PFSK-1 (cell line): ENCODE measurements around the gene PAGE2B. TPM values are rescaled to one million over a fixed set of nuclear protein-coding genes. Genes with fewer than 3 reads are reported as not detected.

Source experiments
- FOXP2 ChIP-seq: optimal IDR thresholded peaks from 2 replicates; pipeline ENCODE3; 2011; ENCODE audit warnings: borderline replicate concordance, control low read depth, inconsistent platforms; ENCODE audit not compliant: insufficient read depth; ENCODE audit errors: extremely low read length, extremely low read depth
- POLR2AphosphoS5 ChIP-seq: IDR thresholded peaks from 2 replicates; pipeline ENCODE4 v1.6.1; 2012; ENCODE audit warnings: low read depth, mild to moderate bottlenecking, control low read depth, low read length, moderate library complexity
- SIN3A ChIP-seq: IDR thresholded peaks from 2 replicates; pipeline ENCODE4 v1.6.1; 2012; ENCODE audit warnings: mild to moderate bottlenecking, low read length, moderate library complexity, borderline replicate concordance; ENCODE audit not compliant: insufficient read depth
- TAF1 ChIP-seq: IDR thresholded peaks from 2 replicates; pipeline ENCODE4 v1.6.1; 2012; ENCODE audit warnings: low read length, control low read depth, borderline replicate concordance; ENCODE audit not compliant: insufficient read depth
- polyA plus RNA-seq: library from polyadenylated mRNA; unstranded; fragments of >200 nt; gene quantifications from one replicate; pipeline ENCODE4 v1.2.1, GENCODE V29; 2012; ENCODE audit warnings: low read depth, missing spikeins; ENCODE audit not compliant: insufficient read length
- TF ChIP-seq, protein P1 (sequence below), 2 experiments: IDR thresholded peaks; 2 replicates each; pipeline versions ENCODE4 v1.6.1 to v1.8.0; 2011 to 2012; ENCODE audit warnings: low read depth in 2 of 2, low read length in 2 of 2, control low read depth in 1 of 2, inconsistent platforms in 1 of 2, mild to moderate bottlenecking in 1 of 2, moderate library complexity in 1 of 2; ENCODE audit not compliant: insufficient read depth in 1 of 2

The PAGE2B gene, protein sequence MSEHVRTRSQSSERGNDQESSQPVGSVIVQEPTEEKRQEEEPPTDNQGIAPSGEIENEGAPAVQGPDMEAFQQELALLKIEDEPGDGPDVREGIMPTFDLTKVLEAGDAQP
- polyA plus RNA-seq, result not detected

DNA sequence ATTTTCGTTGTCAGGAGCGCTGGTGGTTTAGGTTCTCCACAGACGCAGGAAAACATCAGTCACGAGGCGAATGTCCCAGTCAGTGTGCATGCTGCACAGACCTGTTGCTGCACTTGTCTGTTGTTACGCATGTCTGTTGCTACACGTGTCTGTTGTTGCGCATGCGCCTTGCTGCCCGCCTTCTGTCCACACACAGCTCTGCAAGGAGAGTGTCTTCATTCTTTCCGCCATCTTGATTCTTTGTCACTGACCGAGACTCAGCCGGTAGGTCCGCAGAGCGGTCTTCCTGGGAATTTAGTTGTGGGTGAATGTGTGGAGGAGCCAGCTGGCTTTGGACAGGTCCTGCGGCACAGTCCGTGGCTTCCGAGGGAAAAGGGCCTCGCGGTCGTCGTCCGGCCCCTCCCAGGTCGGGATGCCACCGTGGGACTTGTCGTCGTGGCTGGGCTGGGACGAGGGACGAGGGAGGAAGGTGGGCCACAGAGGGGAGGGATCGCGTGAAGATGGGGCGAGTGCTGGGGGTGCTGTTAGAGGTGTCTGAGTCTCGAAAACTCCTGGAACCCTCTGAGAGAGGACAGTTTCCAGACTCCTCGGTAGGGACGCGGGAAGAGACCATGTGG lies at the start of gene PAGE2B:
PAGE2B (plus strand) TSS at position 180 of the 617 bp plus-strand sequence. CDS start 1,012 bp downstream, outside the sequence.
- TF ChIP-seq TAF1 (no peak), POLR2AphosphoS5 (no peak), SIN3A (no peak)
- TF ChIP-seq, protein P1, sequence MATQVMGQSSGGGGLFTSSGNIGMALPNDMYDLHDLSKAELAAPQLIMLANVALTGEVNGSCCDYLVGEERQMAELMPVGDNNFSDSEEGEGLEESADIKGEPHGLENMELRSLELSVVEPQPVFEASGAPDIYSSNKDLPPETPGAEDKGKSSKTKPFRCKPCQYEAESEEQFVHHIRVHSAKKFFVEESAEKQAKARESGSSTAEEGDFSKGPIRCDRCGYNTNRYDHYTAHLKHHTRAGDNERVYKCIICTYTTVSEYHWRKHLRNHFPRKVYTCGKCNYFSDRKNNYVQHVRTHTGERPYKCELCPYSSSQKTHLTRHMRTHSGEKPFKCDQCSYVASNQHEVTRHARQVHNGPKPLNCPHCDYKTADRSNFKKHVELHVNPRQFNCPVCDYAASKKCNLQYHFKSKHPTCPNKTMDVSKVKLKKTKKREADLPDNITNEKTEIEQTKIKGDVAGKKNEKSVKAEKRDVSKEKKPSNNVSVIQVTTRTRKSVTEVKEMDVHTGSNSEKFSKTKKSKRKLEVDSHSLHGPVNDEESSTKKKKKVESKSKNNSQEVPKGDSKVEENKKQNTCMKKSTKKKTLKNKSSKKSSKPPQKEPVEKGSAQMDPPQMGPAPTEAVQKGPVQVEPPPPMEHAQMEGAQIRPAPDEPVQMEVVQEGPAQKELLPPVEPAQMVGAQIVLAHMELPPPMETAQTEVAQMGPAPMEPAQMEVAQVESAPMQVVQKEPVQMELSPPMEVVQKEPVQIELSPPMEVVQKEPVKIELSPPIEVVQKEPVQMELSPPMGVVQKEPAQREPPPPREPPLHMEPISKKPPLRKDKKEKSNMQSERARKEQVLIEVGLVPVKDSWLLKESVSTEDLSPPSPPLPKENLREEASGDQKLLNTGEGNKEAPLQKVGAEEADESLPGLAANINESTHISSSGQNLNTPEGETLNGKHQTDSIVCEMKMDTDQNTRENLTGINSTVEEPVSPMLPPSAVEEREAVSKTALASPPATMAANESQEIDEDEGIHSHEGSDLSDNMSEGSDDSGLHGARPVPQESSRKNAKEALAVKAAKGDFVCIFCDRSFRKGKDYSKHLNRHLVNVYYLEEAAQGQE (IDR thresholded peaks at IDR 0.05; ENCODE audit: insufficient read depth in 1 of 2, low read depth in 2 of 2, low read length in 2 of 2), result no peak

DNA sequence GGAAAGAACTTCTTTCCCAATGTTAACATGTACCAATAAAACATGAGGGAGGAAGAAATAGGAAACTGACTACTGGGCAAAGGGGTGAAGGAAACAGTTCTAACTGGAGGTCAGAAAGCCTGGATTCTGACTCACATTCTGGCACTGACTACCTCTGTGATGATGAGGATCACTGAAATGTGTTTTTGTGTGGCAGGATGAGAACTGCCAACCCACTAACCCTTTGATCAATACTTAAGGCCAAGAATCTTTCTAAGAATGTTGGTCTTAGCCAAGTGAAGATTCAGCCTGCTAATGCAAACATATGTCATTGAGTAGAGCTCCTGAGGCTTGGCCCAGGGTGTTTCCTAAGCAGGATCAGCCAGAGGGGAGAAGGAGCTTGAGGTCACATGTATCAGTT lies 48.7 kb upstream of the PAGE2B start:
- no peak for TF ChIP-seq FOXP2
- TF ChIP-seq TAF1, result no peak
- TF ChIP-seq SIN3A, result no peak
- TF ChIP-seq POLR2AphosphoS5, result no peak
- TF ChIP-seq, protein P1 (IDR thresholded peaks at IDR 0.05; ENCODE audit: insufficient read depth in 1 of 2, low read depth in 2 of 2, low read length in 2 of 2), result no peak

DNA sequence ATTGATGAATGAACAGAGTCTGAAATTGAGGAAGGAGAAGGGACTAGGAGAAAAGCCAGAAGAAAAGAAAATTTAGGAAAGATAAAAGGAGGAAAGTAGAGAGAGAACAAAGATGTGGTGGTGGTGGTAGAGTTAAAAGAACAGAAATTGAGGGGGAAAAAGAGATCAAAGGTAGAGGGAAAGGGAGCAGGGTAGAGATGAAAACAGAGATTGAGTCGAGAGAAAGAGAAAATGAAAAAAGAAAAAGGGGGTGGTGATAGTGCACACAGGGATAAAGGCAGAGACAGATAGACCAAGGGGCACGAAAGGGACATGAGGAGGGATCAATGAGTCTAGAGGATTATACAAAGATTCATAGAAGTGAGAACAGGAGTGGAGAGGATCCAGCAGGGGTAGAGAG lies 48.0 kb upstream of the PAGE2B start:
- TF ChIP-seq SIN3A, result no peak
- TF ChIP-seq FOXP2, result no peak
- no peak for TF ChIP-seq POLR2AphosphoS5
- no peak for TF ChIP-seq TAF1

DNA sequence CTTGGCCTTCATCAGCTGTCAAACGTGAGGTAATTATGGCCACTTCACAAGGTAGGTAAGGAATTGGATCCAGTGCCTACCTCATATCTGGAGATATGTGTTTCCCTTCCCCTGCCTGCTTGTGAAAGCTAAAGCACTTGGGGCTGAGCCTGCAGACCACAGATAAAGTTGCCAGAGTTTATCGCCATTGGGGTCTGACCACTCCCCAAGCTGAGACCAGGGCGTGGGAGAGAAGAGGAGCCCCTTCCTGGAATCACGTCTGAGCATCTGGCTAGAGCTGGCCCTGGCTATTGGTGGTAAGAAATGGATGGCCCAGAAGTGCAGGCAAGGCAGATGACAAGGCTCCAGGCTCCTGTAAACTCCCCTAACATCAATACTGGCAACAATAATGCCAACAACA lies 46.8 kb upstream of the PAGE2B start:
- TF ChIP-seq, protein P1 (IDR thresholded peaks at IDR 0.05; ENCODE audit: insufficient read depth in 1 of 2, low read depth in 2 of 2, low read length in 2 of 2), result no peak
- TF ChIP-seq FOXP2, result no peak
- no peak for TF ChIP-seq TAF1
- no peak for TF ChIP-seq POLR2AphosphoS5
- no peak for TF ChIP-seq SIN3A

DNA sequence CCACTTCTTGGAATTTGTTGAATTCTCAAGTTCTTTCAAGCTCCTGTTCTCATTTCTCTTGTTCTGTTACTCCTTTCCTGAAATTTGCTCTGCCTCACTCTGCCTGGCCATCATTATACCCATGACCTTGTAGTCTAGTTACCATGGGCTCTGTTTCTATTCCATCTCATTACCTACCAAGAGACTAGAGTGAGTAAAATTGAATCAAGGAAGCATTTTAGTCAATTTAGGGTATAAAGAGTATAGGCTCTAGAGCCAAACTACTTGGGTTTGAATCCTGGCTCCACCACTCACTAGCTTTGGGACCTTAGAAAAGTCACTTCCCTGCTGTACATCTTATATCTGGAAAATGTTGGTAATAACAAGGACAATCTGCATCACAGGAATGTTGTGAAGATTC lies 46.2 kb upstream of the PAGE2B start:
- TF ChIP-seq, protein P1 (IDR thresholded peaks at IDR 0.05; ENCODE audit: insufficient read depth in 1 of 2, low read depth in 2 of 2, low read length in 2 of 2), result no peak
- no peak for TF ChIP-seq POLR2AphosphoS5
- no peak for TF ChIP-seq TAF1
- no peak for TF ChIP-seq SIN3A
- TF ChIP-seq FOXP2, result no peak
